ENCODE measurements around the gene EFCAB11. TPM values are rescaled to one million over a fixed set of nuclear protein-coding genes. Genes with fewer than 3 reads are reported as not detected.

Gene EFCAB11
- total and polyA plus RNA-seq, 11 donors, result 0.79 to 4.6 (median 3.3) TPM

- DNase-seq (no peak), ATAC-seq (no peak)
- WGBS, 4 donors, result 95 to 100% (median 98%) methylated on average over 1 of the region's 1 CpG
- peaks cover 0 to 11% (median 0%) of the 10 kb centered on the region in 12 donors for H3K4me1 ChIP-seq
- no peaks in the 10 kb centered on the region for H3K27me3 ChIP-seq
- H3K9me3 ChIP-seq, result peaks cover 0 to 6% (median 0%) of the 10 kb centered on the region in 12 donors
- H3K36me3 ChIP-seq, result no peaks in the 10 kb centered on the region
- TF ChIP-seq POLR2A (IDR thresholded peaks at IDR 0.05) (no peak), CTCF (IDR thresholded peaks at IDR 0.05) (no peak)
- no peak overlapping the region for H3K27ac ChIP-seq
- intact Hi-C loops (cut with DNase I), result no loop called here
- no peak overlapping the region for H3K4me3 ChIP-seq
Observed at GRCh38 chr14:89856871-89857345, 97.6 kb downstream of the EFCAB11 start.

- TF ChIP-seq CTCF (IDR thresholded peaks at IDR 0.05) (no peak), POLR2A (IDR thresholded peaks at IDR 0.05) (no peak)
- H3K27me3 ChIP-seq, result no peaks in the 10 kb centered on the region
- no peaks in the 10 kb centered on the region for H3K9me3 ChIP-seq
- intact Hi-C loops (cut with DNase I), result no loop called here
- WGBS, 4 donors, result 86 to 89% (median 88%) methylated on average over 8 of the region's 8 CpGs
- peaks cover 0 to 11% (median 0%) of the 10 kb centered on the region in 12 donors for H3K4me1 ChIP-seq
- ATAC-seq, result peak in 1 of 4 donors; percentile 43
- H3K27ac ChIP-seq, result no peak overlapping the region
- no peaks in the 10 kb centered on the region for H3K36me3 ChIP-seq
- no peak for DNase-seq
- no peak overlapping the region for H3K4me3 ChIP-seq
Observed at GRCh38 chr14:89855961-89856656, 98.4 kb downstream of the EFCAB11 start.

GRCh38 chr14:89853936-89854693 lies 100.4 kb downstream of the EFCAB11 start:
- DNase-seq (no peak), ATAC-seq (peak in 1 of 4 donors; percentile 52)
- H3K27me3 ChIP-seq, result no peaks in the 10 kb centered on the region
- H3K4me1 ChIP-seq, result peaks cover 0 to 11% (median 0%) of the 10 kb centered on the region in 12 donors
- no peak overlapping the region for H3K27ac ChIP-seq
- 73 to 80% (median 80%) methylated on average over 8 of the region's 8 CpGs for WGBS, 4 donors
- H3K9me3 ChIP-seq, result no peaks in the 10 kb centered on the region
- no peak overlapping the region for H3K4me3 ChIP-seq
- TF ChIP-seq CTCF (IDR thresholded peaks at IDR 0.05) (no peak), POLR2A (IDR thresholded peaks at IDR 0.05) (no peak)
- H3K36me3 ChIP-seq, result no peaks in the 10 kb centered on the region
- intact Hi-C loops (cut with DNase I), result no loop called here

- peaks cover 0 to 7% (median 0%) of the 10 kb centered on the region in 12 donors for H3K4me1 ChIP-seq
- DNase-seq, result no peak
- no peaks in the 10 kb centered on the region for H3K36me3 ChIP-seq
- TF ChIP-seq CTCF (IDR thresholded peaks at IDR 0.05) (no peak), POLR2A (IDR thresholded peaks at IDR 0.05) (no peak)
- intact Hi-C loops (cut with DNase I), result no loop called here
- no peak overlapping the region for H3K4me3 ChIP-seq
- no peaks in the 10 kb centered on the region for H3K27me3 ChIP-seq
- 37 to 41% (median 38%) methylated on average over 1 of the region's 1 CpG for WGBS, 4 donors
- H3K9me3 ChIP-seq, result peaks cover 0 to 4% (median 0%) of the 10 kb centered on the region in 12 donors
- no peak overlapping the region for H3K27ac ChIP-seq
- no peak for ATAC-seq
Observed at GRCh38 chr14:89851106-89851505, 103.4 kb downstream of the EFCAB11 start.
